SH-SY5Y (cell line): ENCODE data around the gene ELMO1.

Experiments used
- GATA2 ChIP-seq: IDR thresholded peaks from 2 replicates; pipeline ENCODE4 v1.6.1; 2011; ENCODE audit warnings: mild to moderate bottlenecking, low read depth, low read length
- GATA3 ChIP-seq: IDR thresholded peaks from 2 replicates; pipeline ENCODE4 v1.6.1; 2011; ENCODE audit warnings: low read depth, mild to moderate bottlenecking, low read length, moderate library complexity

Gene ELMO1

DNA sequence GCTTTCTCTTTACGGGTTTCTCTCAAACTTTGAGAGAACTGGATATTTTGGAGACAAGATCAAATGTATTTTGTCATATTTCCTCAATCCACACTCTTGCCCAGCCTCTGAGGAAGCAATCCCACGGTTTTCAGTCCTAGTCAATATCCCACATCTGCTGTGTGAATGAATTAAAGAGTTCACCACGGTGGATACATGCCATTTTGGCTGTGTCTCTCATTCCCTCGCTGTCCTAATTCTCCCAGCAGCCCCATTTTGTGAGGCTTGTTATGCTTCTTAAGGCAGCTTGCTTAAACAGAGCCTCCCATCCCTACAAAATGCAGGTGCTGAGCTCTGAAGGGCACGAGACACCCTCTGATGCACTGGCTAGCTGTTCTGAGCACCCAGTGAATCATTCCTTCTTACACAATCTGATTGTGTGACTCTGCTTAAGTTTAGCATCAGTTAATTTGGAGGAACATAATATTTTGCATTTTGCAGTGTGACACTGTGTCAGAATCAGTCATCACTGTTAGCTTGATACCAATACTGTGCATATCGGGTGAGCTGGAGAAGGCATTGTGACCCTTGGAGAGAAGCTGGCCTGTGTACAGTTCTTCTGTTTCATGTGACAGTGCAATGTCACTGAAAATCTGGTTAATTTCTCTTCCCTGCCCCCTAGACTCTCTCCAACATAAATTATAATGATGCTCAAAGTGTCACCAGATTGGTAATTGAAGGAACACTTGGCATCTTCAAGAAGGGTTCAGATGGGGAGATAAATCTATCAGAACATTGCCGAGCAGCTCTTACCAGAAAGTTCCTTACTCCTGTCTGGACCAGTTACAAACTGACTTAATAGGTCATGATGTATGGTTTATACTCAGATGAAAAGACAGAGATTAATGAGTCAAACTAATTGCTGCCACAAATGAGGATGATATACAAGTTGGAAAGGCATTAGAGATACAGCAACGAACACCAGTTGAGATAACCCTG is 620.6 kb downstream of the ELMO1 start:
- TF ChIP-seq GATA2: no peak
- TF ChIP-seq GATA3: no peak

DNA sequence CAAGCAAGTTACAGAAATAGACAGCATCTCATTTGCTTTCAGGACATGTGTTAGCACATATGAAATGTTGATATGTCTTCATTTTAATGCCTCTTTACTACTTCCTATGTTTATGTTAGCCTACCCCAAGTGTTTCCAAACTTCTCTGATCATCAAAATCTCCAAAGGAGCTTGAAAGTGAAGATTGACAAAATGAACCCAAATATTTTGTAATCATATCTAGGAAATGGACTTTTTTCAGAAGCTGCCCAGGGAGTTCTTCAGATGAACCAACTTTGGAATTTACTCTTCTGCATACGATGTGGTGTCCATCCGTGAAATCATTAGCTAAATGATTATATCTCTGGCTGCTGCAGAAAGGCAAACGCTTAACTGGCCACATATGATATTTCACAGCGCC is 623.2 kb downstream of the ELMO1 start:
- TF ChIP-seq GATA2 (no peak), GATA3 (no peak)

DNA sequence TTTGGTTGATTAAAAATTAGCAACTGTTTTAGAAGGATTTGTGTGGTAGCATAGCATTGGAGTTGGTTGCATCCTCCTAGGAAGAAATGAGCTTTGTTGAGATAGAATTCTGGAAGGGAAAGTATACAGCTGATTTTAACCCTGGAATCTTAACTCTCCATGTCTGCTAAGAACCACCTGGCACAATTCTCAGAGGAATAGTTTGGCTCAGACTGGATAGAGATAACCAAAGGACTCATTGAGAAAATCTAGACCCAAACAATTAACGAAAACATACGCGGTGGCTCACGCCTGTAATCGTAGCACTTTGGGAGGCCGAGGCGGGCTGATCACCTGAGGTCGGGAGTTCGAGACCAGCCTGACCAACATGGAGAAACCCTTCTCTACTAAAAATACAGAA is 625.3 kb downstream of the ELMO1 start:
- no peak for TF ChIP-seq GATA2
- TF ChIP-seq GATA3: no peak

DNA sequence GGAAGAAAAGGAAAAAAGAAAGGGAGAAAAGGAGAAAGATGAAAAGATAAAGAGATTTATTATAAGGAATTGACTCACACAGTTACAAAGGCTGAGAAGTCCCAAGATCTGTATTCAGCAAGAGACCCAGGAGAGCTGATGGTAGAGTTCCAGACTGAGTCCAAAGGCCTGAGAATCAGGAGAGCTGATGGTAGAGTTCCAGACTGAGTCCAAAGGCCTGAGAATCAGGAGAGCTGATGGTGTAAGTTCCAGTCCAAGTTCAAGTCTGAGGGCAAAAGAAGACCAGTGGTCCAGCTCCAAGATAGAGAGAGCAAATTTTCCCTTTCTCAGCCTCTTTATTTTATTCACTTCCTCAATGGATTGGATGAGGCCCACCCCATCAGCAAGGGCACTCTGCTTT is 627.0 kb downstream of the ELMO1 start:
- no peak for TF ChIP-seq GATA2
- TF ChIP-seq GATA3: no peak

DNA sequence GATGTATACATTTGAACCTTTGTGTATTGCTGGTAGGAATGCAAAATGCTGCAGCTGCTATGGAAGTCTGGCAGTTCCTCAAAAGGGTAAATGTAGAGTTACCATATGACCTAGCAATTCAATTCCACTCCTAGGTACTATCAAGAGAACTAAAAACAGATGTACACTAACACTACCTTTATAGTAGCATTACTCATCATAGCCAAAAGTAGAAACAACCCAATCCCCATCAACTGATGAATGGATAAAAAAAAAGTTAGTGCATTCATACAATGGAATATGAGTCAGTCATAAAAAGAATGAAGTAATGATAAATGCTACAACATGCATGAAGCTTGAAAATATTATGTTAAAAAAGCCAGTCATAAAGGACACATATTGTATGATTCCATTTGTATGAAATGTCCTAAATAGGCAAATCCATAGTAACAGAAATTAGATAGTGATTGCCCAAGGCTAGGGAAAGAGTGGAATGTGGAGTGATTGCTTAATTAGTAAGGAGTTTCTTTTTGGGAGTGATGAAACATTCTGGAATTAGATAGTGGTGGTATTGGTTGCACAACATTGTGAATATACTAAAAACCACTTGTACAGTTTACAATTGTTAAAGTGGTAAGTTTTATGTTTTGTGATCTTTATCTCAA is 628.0 kb downstream of the ELMO1 start:
- no peak for TF ChIP-seq GATA2
- TF ChIP-seq GATA3: no peak

DNA sequence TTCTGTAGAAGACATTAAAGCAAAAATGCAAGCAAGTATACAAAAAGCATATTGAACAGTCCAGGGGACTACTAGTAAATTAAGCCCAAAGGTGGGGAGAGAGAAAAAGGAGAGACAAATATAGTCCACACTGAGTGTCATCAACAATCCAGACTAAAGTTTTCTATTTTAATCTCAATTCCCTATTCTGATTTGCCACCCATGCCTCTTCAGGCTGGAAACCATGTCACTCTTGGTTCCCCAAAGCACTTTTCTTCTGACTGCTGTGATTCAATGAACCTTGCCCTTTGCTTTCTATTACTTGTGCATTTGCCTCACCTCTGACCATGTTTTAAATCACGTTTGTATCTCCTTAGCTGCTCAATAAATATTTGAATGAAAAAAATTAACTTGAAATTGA is 629.0 kb downstream of the ELMO1 start:
- TF ChIP-seq GATA3: no peak
- TF ChIP-seq GATA2: no peak

DNA sequence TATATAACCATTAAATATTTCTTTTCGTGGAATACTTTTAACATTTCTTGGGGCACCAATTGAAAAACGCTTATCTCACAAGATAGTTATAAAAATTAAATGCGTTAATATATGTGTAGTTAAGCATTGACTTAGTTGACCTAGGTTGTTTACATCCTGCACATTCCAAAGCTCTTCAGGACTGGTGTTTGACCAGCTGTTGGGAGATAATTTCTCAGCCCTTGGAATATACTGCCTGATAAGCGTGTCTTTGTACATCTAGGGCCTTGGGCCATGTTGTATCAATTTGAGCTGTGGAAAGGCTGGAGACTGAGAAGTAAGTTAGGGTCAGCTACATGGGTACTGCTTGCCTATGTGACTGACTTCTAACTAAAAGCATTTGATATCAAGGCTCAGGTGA is 634.4 kb downstream of the ELMO1 start:
- no peak for TF ChIP-seq GATA3
- TF ChIP-seq GATA2: no peak

DNA sequence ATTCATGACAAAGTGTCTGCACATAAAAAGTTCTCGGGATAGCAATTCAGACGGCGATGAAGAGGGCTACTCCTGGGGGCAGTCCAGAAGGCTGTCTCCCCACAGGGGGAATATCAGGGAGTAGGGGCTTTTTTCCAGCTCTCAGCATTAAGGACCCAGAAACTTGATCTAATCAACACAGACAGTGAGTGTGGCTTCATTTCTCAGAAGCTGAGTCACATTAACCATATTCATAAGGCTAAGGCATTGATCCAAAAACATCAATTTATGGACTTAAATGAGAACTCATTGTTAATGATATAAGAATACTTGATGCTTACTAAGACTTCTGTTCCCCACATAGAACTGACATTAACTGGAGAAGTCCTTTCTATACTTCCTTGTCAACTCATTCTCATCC is 636.9 kb downstream of the ELMO1 start:
- TF ChIP-seq GATA2: no peak

DNA sequence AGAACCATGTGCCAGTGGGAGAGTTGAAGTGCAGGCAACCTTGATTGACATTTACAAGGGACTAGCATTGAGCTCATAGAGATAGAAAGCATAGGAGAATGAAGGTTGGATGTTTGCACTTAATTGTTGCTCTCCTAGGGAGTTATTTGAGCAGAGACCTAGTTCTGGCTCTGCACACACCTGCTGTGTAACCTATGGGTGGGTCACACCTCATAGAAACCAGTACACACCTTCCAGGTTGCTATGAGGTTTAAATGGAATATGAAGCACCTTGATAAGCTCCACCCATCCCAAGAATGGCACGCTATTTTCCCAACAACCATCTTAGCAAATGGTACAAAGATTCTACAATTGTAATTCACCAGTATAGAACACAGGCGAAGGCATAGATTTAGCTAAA is 638.2 kb downstream of the ELMO1 start:
- TF ChIP-seq GATA3: no peak
- no peak for TF ChIP-seq GATA2

DNA sequence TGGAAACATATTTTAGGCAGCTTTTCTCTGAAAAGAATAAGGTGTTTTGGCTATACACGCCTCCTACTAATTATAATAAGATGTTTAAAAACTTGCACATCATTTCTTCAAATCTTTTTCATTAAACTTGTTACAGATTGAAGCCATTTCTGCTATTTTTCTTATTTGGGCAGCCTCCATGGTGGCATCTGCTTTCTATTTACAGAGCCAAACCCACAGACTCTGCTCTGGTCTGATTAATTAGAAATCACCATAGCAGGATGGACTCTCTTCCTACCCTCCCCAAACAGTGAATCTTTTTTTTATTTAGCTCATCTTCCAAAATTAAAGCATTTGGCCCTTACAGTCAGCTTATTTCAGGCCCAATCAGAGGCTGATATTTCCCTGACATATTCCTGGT is 638.6 kb downstream of the ELMO1 start:
- TF ChIP-seq GATA3 (0 out of 2 replicates have a peak, but pooled peaks have one; percentile 23), GATA2 (peak; percentile 7; the same call in 1 of the 2 replicates)

DNA sequence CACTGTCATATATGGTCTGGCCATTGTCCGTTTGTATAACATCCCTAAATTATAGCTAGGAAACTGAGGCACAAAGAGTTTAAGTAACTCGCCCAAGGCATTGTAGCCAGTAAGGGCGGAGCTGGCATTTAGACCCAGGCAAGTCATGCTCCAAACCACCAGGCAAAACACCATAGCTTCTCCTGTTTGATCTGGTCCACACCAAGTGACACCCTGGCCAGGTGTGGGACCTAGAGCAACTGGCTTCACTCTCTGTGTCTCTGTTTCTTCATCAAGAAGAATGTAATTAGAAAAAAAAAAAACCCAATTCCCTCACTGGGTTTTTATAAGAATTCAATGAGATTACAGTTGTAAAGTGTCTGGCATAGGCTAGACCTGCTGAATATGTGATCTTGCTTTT is 639.2 kb downstream of the ELMO1 start:
- no peak for TF ChIP-seq GATA2
- TF ChIP-seq GATA3: no peak

DNA sequence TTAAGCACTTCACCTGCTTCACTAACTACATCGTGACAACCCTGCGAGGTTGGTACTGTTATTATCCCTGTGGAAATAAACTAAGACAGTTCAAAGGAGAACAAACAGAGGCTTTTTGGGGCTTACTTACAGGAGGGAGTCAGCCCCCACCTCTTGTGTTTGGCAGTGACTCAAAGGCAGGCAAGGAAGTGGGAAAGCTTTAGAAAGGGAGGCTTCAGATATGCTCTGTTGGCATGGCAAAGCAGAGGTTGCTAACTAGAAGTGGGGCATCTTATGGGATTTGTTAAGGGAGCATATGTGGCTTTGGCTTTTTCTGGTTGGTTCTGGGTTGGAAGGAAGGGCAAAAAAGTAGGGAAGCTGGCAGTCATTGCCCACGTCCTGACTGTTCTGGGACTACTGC is 639.6 kb downstream of the ELMO1 start:
- no peak for TF ChIP-seq GATA2
- no peak for TF ChIP-seq GATA3

DNA sequence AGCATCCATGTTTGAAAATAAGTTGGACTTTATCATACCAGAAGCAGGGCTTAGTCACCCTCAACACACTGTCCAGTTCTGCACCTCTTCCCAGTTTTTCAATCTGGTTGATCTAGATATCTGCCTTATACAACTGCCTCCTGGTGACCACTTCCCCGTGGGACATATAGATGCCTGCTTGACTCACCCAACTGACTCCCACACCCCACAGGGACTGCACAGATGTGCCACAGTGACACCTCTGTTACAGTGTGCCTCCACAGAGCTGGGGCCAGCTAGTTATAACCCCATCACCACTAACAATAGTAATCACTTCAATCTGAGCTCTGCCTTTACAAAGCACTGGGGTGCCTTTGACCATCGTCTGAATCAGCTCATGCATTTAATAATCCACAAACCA is 641.8 kb downstream of the ELMO1 start:
- TF ChIP-seq GATA3 (no peak), GATA2 (no peak)
